ENCODE data around the gene CALCOCO1.

DNA sequence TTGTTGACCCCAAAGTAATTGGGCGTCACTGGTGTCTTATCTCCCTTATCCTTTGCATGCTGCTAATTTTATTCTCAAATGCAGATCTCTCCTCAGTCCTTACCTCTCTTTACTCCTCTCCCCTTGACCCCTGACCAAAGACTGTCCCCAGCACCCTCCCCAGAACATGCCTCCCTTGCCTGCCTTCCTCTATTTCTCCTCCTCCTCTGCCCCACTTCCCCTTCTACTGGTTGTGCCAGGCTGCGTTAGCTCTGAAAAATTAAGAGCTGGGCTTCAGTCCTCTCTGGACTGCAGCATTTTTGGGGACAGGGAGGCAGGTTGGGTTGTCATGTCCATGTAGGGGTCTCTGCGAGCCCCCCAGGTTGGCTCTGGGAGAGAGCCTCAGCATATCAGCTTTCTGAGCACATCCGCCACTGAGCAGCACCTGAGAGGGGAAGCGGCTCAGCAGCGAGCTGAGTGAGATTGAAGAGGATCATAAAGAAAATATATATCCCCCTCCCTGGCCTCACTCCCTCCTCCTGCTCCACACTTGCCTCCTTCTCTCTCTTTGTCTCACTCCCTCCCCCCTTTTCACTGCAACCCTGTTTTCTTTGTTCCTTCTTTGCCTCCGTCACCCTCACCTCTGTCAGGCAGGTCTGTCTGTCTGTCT, 31.0 kb upstream of the CALCOCO1 start:
- TF ChIP-seq, protein P1, sequence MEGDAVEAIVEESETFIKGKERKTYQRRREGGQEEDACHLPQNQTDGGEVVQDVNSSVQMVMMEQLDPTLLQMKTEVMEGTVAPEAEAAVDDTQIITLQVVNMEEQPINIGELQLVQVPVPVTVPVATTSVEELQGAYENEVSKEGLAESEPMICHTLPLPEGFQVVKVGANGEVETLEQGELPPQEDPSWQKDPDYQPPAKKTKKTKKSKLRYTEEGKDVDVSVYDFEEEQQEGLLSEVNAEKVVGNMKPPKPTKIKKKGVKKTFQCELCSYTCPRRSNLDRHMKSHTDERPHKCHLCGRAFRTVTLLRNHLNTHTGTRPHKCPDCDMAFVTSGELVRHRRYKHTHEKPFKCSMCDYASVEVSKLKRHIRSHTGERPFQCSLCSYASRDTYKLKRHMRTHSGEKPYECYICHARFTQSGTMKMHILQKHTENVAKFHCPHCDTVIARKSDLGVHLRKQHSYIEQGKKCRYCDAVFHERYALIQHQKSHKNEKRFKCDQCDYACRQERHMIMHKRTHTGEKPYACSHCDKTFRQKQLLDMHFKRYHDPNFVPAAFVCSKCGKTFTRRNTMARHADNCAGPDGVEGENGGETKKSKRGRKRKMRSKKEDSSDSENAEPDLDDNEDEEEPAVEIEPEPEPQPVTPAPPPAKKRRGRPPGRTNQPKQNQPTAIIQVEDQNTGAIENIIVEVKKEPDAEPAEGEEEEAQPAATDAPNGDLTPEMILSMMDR (IDR thresholded peaks at IDR 0.05; ENCODE audit: low read length), result no peak
- TF ChIP-seq EZH2 (optimal IDR thresholded peaks at IDR 0.05; ENCODE audit: low read depth, low read length), result no peak
- no peak for TF ChIP-seq EZH2phosphoT487 (IDR thresholded peaks at IDR 0.05; ENCODE audit: low read length)

All from MM.1S (cell line).